Stimulated activated CD4-positive, alpha-beta T cell treated with anti-CD3 and anti-CD28 coated beads, TNF-alpha, amount 100 ng/mL, for 1 hour (primary cell): ENCODE data around the gene SNX7.

ENCODE experiments used
- DNase-seq, 3 donors: peaks; one replicate each; pipeline ENCODE4 v3.0.0-alpha.2; 2020; ENCODE audit warnings: low read depth in 3 of 3, low spot score in 1 of 3

SNX7 gene

DNA sequence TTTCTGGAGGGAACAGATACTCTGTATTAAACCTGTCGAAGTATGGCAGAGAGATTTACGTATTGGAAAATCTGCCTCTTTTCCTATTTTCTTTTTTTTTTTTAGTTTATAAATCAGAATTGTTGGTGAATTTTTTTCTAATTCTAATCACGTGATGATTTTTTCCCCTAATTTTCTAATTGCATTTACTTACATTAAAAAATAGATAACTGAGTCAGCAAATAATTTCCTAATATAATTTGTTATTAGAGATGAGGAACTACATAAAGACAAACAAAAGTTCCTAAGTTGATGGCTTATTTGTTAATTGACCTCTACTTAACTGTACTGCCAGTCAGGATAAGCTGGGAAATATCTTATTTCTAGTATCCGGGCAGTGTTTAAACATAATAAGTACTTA is 34.6 kb downstream of the SNX7 start:
- no peak for DNase-seq

DNA sequence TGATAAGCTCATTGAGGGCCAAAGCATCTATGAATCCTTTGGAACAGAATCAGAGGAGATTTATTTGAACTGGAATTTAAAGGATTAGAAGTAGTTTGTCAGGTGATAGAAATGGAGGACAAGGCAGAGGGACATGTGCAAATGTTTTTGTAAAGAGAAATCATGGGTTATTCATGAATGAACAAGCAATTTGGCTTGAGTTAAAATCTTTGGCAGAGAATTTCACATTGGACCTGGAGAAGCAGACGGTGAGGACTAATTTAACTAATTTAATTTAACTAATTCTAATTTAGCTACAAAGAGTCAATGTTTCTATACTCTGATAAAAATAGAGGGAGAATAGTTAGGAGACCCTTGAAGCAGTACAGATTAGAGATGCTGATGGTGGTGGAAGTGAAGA is 36.3 kb downstream of the SNX7 start:
- DNase-seq = no peak

DNA sequence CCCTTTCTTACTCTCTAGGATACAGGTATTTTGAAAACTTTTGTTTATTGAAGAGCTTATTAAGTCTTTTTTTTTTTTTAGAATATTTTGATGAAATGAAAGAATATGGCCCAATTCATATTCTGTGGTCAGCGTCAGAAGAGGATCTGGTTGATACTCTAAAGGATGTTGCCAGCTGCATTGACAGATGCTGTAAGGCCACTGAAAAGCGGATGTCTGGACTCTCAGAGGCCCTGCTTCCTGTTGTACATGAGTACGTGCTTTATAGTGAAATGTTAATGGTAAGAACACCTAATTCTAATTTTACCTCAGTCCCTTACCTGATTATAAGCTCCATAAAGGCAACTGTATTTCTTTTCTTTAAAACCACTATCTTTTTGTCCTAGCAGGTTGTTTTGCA is 37.1 kb downstream of the SNX7 start:
- DNase-seq = no peak

DNA sequence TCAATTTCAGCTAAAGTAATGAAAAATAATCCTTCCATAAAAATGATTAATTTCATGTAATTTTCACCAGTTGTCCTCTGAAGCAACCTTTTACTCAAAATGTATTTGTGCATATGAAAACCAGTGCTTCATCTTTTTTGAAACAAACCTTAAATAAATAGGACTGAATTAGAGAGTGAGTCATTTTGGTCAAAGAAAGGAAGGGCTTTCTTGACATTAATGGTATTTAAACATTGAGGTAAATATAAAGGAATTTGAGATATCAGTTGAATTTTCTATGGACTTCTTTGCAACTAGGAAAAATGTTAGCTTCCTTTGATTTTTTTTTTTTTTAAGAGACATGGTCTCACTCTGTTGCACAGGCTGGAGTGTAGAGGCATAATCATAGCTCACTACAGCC is 38.7 kb downstream of the SNX7 start:
- DNase-seq = no peak

DNA sequence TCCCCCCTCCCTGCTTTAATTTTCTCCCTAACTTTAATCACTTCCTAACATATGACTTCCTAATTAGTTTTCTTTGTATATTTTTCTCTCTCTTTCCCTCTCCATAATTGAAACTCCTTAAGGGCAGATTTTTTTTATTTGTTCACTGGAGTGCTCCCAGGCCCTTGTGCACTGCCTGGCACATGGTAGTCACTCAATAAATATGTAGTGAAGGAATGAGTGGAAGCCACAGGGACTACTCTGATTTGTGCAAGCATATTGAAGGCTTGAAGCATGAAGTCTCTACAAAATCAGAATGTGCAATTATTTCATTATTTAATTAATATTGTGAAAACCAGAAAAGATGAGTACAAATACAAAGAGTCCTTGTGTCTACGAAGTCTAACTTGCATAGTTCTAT is 41.5 kb downstream of the SNX7 start:
- DNase-seq = no peak

DNA sequence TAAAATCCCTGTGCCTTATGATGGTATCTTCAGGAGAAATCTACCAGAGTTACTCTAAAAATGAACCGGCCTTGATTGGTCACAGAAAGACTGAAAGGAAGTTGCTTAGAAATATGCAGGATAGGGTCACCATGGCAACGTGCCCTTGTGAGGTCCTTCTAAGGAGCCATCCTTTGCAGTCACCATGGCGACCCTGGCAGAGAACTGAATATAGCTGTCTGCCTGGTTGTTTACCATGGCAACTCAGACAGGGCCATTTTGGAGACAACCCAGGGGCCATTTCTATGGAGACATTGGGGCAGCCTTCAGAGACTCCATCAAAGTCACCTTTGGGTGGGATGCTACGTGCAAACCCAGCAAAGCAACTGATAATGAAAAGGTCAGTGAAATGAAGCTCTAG is 43.0 kb downstream of the SNX7 start:
- no peak for DNase-seq

DNA sequence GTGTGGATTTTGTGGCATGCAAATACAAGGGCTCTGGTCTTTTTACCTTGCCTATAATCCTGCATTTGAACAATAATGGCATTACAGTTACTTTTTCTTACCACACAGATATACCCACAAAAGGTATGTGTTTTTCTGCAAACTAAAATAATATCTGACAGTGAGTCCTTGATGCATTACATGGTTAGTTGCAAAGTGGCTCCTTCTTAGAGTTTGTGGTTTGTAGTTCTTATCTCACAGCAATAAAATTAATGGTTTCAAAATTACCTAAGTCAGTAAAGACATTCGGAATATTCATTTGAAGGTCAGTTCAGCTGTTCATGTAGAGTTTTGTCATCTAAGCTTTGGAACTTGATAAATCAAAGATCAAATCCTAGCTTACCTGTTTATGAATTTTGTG is 43.5 kb downstream of the SNX7 start:
- DNase-seq = no peak

DNA sequence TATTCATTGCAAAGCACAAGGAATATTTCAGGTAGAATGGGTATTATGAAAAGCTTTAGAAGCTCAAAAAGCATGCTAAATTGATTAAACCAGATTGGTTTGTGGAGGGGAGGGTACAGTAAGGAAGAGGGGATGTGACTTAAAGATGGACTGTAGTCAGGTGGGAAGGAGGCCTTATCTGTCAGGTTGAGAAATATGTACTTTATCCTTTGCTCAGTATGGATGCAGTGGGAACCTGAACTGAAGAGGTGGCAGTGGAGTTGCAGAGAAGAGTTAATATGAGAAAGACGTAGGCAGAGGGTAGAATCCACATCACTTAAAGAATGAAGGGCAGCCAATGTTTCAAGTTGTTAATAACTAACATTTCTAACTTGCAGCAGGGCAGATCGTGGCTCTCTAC is 44.1 kb downstream of the SNX7 start:
- DNase-seq = no peak

DNA sequence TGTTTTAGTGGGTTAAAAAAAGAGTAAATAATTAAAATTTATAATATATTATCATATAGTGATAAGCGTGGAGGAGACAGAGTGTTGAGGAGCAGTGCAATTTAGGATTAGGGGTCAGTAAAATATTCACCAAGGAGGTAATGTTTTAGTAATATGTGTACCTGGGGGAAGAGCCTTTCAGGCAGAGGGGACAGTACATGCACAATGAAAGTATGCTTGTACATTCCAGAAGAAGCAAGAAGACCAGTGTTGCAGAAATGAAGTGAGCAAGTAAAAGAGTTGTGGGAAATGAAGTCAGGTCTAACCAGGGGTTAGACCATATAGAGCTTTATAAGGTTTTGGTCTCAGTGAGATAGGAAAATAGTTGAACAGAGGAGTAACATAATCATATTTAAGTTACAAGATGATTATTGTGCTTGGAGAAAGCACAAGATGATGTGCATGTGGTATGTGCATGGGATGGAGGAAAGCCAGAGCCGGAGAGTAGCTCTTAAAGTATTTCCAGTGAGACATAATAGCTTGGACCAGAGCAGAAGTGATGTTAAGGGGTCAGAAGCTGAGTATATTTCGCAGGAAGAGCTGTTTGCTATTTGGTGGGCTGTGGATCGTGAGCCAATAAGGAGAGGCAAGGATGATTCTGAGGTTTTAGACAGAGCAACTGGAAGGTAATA is 44.8 kb downstream of the SNX7 start:
- DNase-seq = no peak

DNA sequence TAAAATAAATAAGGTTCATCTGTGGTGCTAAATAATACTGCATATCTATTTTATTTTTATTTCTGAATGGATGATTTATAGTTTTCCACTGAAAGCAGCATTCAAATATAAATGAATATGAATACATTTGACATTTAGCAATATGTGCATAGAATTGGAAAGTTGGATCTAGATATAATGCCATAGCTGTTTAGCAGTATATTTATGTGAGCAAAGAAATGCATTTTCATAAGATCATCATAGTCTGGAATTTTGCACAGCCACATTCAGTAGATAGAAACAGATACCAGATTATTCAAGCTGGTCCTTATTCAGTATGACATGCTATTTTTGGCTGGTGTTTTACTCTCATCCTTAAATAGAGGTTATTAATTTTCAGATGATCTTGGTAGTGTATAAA is 46.0 kb downstream of the SNX7 start:
- no peak for DNase-seq

DNA sequence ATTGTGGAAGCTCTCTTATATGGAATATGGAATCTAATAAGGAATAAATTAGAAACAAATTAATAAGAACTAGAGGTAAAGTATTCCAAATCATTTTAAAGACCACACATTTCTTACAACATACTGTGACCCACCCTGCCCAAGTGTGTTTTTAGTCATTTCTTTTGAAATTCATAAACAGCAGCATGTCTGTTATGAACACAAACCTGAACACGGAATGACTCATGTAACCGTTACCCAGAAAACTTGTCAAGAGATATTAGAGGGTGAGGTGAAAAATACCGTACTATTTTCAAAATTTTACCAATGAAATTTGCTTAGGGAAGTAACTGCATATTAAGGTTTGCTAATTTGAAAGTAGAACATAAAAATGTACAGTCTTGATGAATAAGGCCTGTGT is 48.4 kb downstream of the SNX7 start:
- DNase-seq = no peak

DNA sequence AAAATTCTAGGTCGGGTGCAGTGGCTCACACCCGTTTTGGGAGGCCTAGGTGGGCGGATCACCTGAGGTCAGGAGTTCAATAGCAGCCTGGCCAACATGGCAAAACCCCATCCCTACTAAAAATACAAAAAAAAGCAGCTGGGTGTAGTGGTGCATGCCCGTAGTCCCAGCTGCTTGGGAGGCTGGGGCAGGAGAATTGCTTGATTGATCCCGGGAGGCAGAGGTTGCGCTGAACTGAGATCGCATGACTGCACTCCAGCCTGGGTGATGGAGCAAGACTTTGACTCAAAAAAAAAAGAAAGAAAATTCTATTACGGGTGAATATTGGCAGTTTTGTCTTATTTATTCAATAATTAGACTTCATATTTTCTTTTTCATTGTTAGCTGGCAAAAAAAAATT is 62.1 kb downstream of the SNX7 start:
- DNase-seq = no peak

DNA sequence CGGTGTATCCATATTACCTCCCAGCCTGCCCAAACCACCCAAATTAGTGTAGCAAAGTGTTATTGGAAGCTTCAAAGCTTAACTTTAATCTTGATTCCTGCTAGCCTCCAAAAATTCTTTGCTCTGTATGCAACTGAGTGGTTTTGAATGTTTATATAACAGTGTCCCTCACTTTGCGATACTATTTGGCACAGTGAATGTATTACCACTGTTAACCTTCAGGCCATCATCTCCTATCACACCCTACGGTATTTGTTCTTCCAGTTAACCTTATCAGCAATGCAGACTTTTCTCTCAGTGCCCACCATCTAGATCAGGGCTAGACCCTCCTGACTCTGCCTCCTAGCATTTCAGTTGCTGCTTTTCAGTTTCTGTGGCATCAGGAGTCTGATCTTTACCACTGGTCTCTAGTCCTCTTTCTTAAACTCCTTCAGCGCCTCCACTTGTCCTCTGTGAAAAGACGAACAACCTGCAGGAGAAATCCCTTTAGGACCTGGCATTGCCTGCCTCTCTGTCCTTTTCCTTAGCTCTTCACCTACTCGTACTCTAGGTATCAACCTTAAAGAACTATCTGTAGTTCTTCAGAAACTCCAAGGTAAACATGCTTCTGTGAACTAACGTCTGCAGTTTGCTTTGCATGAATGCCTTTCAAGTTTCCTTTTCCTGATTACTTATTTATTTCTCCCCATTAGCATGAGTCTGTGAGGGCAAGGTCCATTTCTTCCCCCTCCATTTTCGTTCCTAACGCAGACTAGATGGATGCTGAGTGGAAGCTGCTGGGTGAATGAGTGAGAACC is 71.7 kb downstream of the SNX7 start:
- DNase-seq = no peak

DNA sequence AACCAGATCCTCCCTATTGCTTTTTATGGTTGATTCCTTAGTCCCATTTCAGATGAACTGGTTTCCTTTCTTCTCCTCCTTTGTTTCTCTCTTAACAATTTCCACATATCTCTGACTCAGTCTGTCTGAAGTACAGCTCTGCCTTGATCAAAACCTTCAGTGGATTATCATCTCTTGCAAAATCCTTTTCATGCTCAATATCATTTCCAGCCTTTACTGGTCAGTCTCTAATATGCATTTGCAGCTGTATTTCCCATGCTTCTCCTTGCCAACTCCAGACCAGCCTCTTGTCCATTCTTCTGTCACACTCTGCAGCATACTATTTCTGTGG is 72.2 kb downstream of the SNX7 start:
- DNase-seq = no peak

DNA sequence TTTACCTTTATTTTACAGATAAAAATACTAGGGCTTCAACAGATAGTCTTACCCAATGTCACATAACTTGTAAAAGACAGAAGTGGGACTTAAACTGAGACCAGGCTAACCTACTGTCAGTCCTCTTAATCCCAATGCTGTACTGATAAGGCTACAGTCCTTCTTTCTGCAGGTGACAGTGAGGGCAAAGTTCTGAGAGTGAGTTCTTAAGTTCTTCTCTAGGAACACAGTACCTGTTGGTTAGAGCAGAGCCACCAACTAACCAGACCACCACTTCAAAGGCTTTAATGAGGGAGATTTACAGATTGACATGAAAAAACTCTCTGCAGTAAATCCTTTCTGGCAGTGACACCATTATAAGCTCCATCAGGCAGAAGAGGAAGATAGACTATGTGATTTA is 74.2 kb downstream of the SNX7 start:
- DNase-seq = no peak

DNA sequence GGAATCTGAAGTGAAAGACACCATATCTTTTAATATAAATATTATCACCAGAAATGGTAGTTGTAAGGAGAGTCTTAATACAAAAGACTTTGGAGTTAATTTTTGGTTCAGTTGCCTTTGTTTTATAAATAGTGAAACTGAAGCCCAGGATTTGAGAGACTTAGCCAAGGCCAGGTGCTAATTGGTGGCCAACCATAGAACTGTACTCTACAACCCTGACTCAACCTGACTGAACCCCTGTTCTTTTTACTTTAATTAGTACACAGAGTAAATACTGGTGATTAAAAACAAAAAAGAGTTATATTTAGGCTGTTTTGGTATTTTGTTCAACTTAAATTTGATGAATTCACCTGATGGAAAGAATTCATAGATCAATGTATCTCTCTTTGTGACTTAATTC is 76.3 kb downstream of the SNX7 start:
- DNase-seq = no peak

DNA sequence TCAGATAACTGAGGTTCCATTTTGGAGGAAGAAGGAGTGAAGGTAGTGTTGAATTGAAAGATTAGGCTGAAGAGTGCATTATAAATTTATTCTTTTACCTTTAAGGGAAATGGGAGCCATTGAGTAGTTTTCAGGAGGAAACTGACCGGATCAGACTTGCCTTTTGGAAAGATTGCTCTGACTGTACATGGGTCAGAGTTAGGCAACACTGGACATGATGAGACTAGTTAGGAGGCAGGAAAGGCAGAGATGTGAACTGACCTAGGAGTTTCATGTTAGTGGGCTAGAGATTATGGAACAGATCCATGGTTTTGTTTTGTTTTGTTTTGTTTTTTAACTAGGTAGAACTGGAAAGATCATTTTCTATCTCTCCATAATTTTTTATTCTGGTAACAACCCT is 78.2 kb downstream of the SNX7 start:
- no peak for DNase-seq

DNA sequence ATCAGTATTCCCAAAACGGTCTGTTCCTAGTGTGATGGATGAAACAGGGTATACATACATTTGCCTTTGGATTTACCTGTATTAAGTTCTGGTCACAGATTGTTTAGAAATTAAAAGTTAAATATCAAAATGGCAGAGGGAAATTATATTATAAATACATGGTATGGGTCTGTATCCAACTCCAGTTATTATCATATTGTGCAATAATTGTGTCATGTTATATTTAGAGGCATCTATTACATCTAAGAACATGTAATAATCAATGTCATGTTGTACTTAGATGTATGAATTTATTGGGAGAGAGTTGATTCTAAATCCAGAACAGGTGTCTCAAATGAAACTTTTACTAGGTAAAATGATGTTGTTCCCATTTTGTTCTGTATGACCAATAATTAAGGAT is 79.6 kb downstream of the SNX7 start:
- DNase-seq = no peak

DNA sequence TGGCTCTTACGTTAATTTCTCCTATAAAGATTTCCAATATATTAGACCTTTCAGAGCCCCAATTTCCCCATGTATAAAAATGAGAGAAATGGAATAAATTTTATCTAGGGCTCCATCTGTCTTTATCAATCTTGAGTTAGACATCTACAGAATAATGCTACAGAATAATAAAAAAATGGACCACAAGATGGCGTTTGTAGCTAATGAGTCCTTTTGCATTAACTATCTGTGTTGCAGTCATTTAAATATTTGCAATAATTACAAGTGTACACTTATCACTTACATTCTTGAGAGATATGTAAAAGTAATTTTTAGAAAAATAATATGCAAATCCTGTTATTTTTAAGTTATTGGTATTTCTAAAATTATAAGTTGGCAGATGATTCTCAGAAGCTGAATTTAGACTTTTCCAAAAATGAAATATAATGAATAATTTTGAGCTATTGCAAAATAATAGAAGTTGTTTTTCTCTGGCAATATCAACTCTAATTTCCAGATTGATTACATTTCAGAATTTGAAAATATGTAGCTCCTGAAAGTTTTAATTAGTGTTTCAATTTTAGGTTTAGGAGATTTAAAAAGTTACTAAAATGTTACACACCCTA is 87.7 kb downstream of the SNX7 start:
- DNase-seq = no peak

DNA sequence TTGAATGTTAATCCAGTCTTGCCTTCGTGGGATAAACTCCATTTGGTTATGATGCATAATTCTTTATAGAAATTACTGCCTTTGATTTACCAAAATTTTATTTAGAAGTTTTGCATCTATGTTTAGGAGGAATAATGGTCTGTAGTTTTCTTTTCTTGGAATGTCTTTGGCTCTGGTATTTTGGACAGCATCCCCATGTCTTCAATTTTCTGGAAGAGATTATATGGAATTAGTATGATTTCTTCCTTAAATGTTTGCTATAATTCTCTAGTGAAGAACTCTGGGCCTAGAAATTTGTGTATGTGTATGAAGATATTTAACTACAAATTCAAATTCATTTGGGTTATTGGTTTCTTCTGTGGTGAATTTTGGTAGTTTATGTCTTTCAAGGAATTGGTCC is 92.7 kb downstream of the SNX7 start:
- DNase-seq = no peak

DNA sequence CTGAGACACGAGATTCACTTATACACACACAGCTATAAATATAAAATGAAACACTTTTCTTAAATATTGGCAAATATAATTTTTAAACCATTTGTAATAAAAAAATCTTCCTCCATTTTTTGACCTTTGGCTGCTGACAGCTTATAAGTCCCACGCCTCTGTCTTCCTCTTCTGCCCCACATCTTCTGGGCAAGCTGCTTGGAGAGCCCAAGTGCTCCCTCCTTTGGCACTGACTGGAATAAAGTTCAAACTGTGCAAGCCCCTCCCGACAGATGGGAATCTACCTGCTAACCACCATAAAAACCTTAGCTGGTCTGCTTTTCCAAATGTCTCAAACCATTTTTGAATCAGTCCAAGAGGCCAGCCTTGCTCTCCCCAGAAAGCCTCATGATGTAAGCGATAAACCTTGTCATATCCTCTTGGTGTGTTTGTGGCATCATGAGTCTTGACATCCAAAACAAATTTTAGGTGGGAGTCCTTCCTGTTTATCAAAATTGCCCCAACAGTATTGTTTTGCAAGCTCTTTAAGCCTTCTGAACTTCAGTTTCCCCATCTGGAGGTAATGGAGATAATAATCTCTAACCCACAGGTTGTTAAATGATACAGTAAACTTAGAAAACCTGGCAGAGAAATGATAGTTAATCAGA is 99.8 kb downstream of the SNX7 start:
- DNase-seq = no peak

DNA sequence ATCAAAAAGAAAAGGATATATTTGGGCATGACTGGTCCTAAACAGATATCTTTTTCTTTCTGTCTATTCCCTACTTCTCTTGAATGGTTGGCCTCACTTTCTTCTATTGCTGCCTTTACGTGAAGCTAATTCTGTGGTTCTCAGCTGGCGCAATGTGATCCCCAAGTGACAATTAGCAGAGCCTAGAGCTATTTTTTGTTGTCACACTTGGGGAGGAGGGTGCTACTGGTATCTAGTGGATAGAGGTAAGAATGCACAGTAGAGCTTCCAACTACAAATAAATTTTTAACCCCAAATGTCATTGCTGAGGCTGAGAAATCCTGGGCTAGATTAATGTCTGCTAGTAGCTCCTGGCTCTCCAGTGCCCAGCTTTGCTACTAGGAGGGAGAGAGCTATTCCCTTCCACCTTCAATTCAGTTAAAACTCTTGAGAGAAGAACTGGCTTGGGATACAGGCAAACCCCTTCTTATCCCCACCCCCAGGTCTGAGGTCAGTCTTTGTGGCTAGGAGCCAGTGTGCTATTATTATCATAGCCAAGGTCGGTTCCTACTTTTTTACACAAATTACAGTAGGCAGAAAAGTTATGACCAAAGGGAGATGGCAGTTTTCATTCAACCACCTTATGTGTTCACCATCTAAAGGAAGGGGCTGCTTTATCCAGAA is 102.1 kb downstream of the SNX7 start:
- DNase-seq = no peak
